ENCODE measurements around the gene LRRN1.

LRRN1 gene

GRCh38 chr3:3783210-3783609, 16.0 kb upstream of the LRRN1 start:
- H3K9me3 ChIP-seq, result no peaks in the 10 kb centered on the region
- no peaks in the 10 kb centered on the region for H3K27me3 ChIP-seq
- H3K4me3 ChIP-seq (ENCODE audit: low read depth, low read length), result no peak overlapping the region

GRCh38 chr3:3783696-3784095, 15.5 kb upstream of the LRRN1 start:
- no peak for DNase-seq
- H3K4me1 ChIP-seq, result no peaks in the 10 kb centered on the region
- H3K27me3 ChIP-seq, result no peaks in the 10 kb centered on the region
- no peak overlapping the region for H3K4me3 ChIP-seq (ENCODE audit: low read depth, low read length)
- TF ChIP-seq CTCF (IDR thresholded peaks at IDR 0.05; ENCODE audit: low read depth, low read length), result no peak
- H3K36me3 ChIP-seq, result no peaks in the 10 kb centered on the region
- H3K9me3 ChIP-seq, result no peaks in the 10 kb centered on the region

More at GRCh38 chr3:3783210-3783609, 16.0 kb upstream of the LRRN1 start:
- Histone ChIP-seq H3K4me1 (no peaks in the 10 kb centered on the region), H3K36me3 (no peaks in the 10 kb centered on the region)
- TF ChIP-seq CTCF (IDR thresholded peaks at IDR 0.05; ENCODE audit: low read depth, low read length), result no peak
- DNase-seq, result no peak

- no peak for DNase-seq
- Histone ChIP-seq H3K27me3 (no peaks in the 10 kb centered on the region), H3K4me3 (ENCODE audit: low read depth, low read length) (no peak overlapping the region), H3K9me3 (no peaks in the 10 kb centered on the region), H3K36me3 (no peaks in the 10 kb centered on the region), H3K4me1 (no peaks in the 10 kb centered on the region)
- TF ChIP-seq CTCF (IDR thresholded peaks at IDR 0.05; ENCODE audit: low read depth, low read length), result no peak
Observed at GRCh38 chr3:3792391-3792790, 6.8 kb upstream of the LRRN1 start.

- peaks cover 20% of the 10 kb centered on the region for H3K27me3 ChIP-seq
- no peak for DNase-seq
- no peaks in the 10 kb centered on the region for H3K9me3 ChIP-seq
- no peak overlapping the region for H3K4me3 ChIP-seq (ENCODE audit: low read depth, low read length)
- no peaks in the 10 kb centered on the region for H3K4me1 ChIP-seq
- no peak for TF ChIP-seq CTCF (IDR thresholded peaks at IDR 0.05; ENCODE audit: low read depth, low read length)
- H3K36me3 ChIP-seq, result no peaks in the 10 kb centered on the region
Observed at GRCh38 chr3:3798631-3799113, 559 bp upstream of the LRRN1 start.

- TF ChIP-seq CTCF (IDR thresholded peaks at IDR 0.05; ENCODE audit: low read depth, low read length), result no peak
- peaks cover 23% of the 10 kb centered on the region for H3K27me3 ChIP-seq
- H3K4me1 ChIP-seq, result no peaks in the 10 kb centered on the region
- H3K36me3 ChIP-seq, result no peaks in the 10 kb centered on the region
- no peak overlapping the region for H3K4me3 ChIP-seq (ENCODE audit: low read depth, low read length)
- DNase-seq, result no peak
- H3K9me3 ChIP-seq, result no peaks in the 10 kb centered on the region
Observed at GRCh38 chr3:3800080-3800455, 837 bp downstream of the LRRN1 start.

GRCh38 chr3:3800685-3801493, 1.7 kb downstream of the LRRN1 start:
- Histone ChIP-seq H3K36me3 (no peaks in the 10 kb centered on the region), H3K27me3 (peaks cover 23% of the 10 kb centered on the region), H3K4me3 (ENCODE audit: low read depth, low read length) (no peak overlapping the region), H3K4me1 (no peaks in the 10 kb centered on the region), H3K9me3 (no peaks in the 10 kb centered on the region)
- no peak for TF ChIP-seq CTCF (IDR thresholded peaks at IDR 0.05; ENCODE audit: low read depth, low read length)
- no peak for DNase-seq
